GM23338 (cell line): Measurements from ENCODE around the gene CTTNBP2. TPM values are rescaled to one million over a fixed set of nuclear protein-coding genes. Genes with fewer than 3 reads are reported as not detected.
A peak's percentile ranks its signal among the peaks of the same experiment; 100 is the strongest.

Experiments used
- ATAC-seq: fragments of 200-7000 bp; cut with Tn5 transposase; 3 replicates; pipeline ENCODE4 v1.9.1; 2020
- DNase-seq: peaks from one replicate; pipeline ENCODE4 v3.0.0-alpha.2; 2015; ENCODE audit warnings: low spot score
- H2AFZ ChIP-seq: fragments of 200-600 bp; sonication (generic); 2 replicates; pipeline ENCODE4 v1.8.0; 2016; ENCODE audit warnings: antibody characterized with exemption, mild to moderate bottlenecking, moderate library complexity
- H3F3A ChIP-seq: fragments of 200-600 bp; sonication (generic); replicated peaks from 2 replicates; pipeline ENCODE4 v1.8.0; 2017; ENCODE audit warnings: antibody characterized with exemption, mixed run types, low read depth
- H3K27ac ChIP-seq: fragments of 200-600 bp; sonication (generic); 2 replicates; pipeline ENCODE4 v1.6.1; 2016; ENCODE audit warnings: low read depth
- H3K27me3 ChIP-seq: fragments of 200-600 bp; sonication (generic); 2 replicates; pipeline ENCODE4 v1.8.0; 2016; ENCODE audit warnings: mild to moderate bottlenecking, mixed run types, moderate library complexity; ENCODE audit not compliant: insufficient read depth
- H3K36me3 ChIP-seq: fragments of 200-600 bp; sonication (generic); 2 replicates; pipeline ENCODE4 v1.8.0; 2016; ENCODE audit warnings: mild to moderate bottlenecking; ENCODE audit not compliant: insufficient read depth
- H3K4me1 ChIP-seq: fragments of 200-600 bp; sonication (generic); 2 replicates; pipeline ENCODE4 v1.8.0; 2016; ENCODE audit warnings: mild to moderate bottlenecking, moderate library complexity; ENCODE audit not compliant: insufficient read depth
- H3K4me2 ChIP-seq: fragments of 200-600 bp; sonication (generic); 2 replicates; pipeline ENCODE4 v1.7.1; 2017; ENCODE audit warnings: mixed run types
- H3K4me3 ChIP-seq: fragments of 200-600 bp; sonication (generic); 2 replicates; pipeline ENCODE4 v1.6.1; 2016; ENCODE audit warnings: mixed run types
- H3K79me2 ChIP-seq: fragments of 200-600 bp; sonication (generic); replicated peaks from 2 replicates; pipeline ENCODE4 v1.8.0; 2017; ENCODE audit warnings: mild to moderate bottlenecking; ENCODE audit not compliant: insufficient read depth
- H3K9me2 ChIP-seq: fragments of 200-600 bp; sonication (generic); 2 replicates; pipeline ENCODE4 v1.8.0; 2017; ENCODE audit not compliant: insufficient read depth
- H4K20me1 ChIP-seq: fragments of 200-600 bp; sonication (generic); replicated peaks from 2 replicates; pipeline ENCODE4 v1.8.0; 2017; ENCODE audit warnings: mild to moderate bottlenecking; ENCODE audit not compliant: insufficient read depth
- H3K27ac Mint-ChIP-seq: 2 replicates; pipeline ENCODE4 v1.8.0; 2020; ENCODE audit warnings: inconsistent platforms, mild to moderate bottlenecking, moderate library complexity, mixed read lengths
- H3K27me3 Mint-ChIP-seq: 3 replicates; pipeline ENCODE4 v1.8.0; 2022; ENCODE audit warnings: low read depth, mild to moderate bottlenecking, moderate library complexity, mixed read lengths, inconsistent platforms; ENCODE audit not compliant: insufficient read depth, poor library complexity
- H3K36me3 Mint-ChIP-seq: 3 replicates; pipeline ENCODE4 v1.8.0; 2021; ENCODE audit warnings: low read depth, mild to moderate bottlenecking, inconsistent platforms, moderate library complexity, mixed read lengths
- H3K4me1 Mint-ChIP-seq: 3 replicates; pipeline ENCODE4 v1.8.0; 2020; ENCODE audit warnings: mild to moderate bottlenecking, inconsistent platforms, mixed read lengths
- H3K4me3 Mint-ChIP-seq: 3 replicates; pipeline ENCODE4 v1.8.0; 2021; ENCODE audit warnings: moderate library complexity, mild to moderate bottlenecking, inconsistent platforms, mixed read lengths
- H3K9me3 Mint-ChIP-seq: 3 replicates; pipeline ENCODE4 v1.8.0; 2020; ENCODE audit warnings: moderate library complexity, mild to moderate bottlenecking, inconsistent platforms, mixed read lengths
- CREB1 ChIP-seq: fragments of 250-450 bp; sonication (Bioruptor Pico); IDR thresholded peaks from 2 replicates; pipeline ENCODE4 v1.5.0; 2020; ENCODE audit warnings: low read depth, mild to moderate bottlenecking, moderate library complexity
- EZH2 ChIP-seq: fragments of 200-600 bp; sonication (generic); IDR thresholded peaks from one replicate; pipeline ENCODE4 v1.8.0; 2017; ENCODE audit warnings: antibody characterized with exemption, mild to moderate bottlenecking, low read depth; ENCODE audit not compliant: unreplicated experiment
- EZH2phosphoT487 ChIP-seq: fragments of 200-600 bp; sonication (generic); IDR thresholded peaks from one replicate; pipeline ENCODE4 v1.8.1; 2018; ENCODE audit warnings: antibody characterized with exemption; ENCODE audit not compliant: unreplicated experiment
- JUNB ChIP-seq: IDR thresholded peaks from one replicate; pipeline ENCODE4 v1.6.1; 2016; ENCODE audit warnings: antibody characterized with exemption; ENCODE audit not compliant: unreplicated experiment
- NANOG ChIP-seq: IDR thresholded peaks from 2 replicates; pipeline ENCODE4 v1.6.1; 2016; ENCODE audit warnings: antibody characterized with exemption, borderline replicate concordance
- POLR2AphosphoS5 ChIP-seq: IDR thresholded peaks from 2 replicates; pipeline ENCODE4 v1.6.1; 2016; ENCODE audit warnings: antibody characterized with exemption, low read depth
- STAT1 ChIP-seq: IDR thresholded peaks from one replicate; pipeline ENCODE4 v1.6.1; 2016; ENCODE audit warnings: antibody characterized with exemption; ENCODE audit not compliant: unreplicated experiment
- ZNF114 ChIP-seq: fragments of 250-450 bp; sonication (Bioruptor Pico); IDR thresholded peaks from 2 replicates; pipeline ENCODE4 v1.5.0; 2020; ENCODE audit warnings: mild to moderate bottlenecking, moderate library complexity
- ZNF331 ChIP-seq: fragments of 250-450 bp; sonication (Bioruptor Pico); IDR thresholded peaks from 2 replicates; pipeline ENCODE4 v1.5.0; 2020; ENCODE audit warnings: low read depth, mild to moderate bottlenecking, moderate library complexity
- polyA plus RNA-seq: library from polyadenylated mRNA; unstranded; fragments of >200 nt; fragmentation: Nextera tagmentation; extraction: Ambion mirVana; gene quantifications from 2 replicates; pipeline ENCODE4 v1.2.1, GENCODE V29; 2016
- total RNA-seq: library from RNA; depleted of rRNA; stranded (reverse); fragments of >200 nt; shearing (Covaris generic); gene quantifications from 2 replicates; pipeline ENCODE4 v1.2.3, GENCODE V29; 2014
- TF ChIP-seq, protein P1 (sequence below): fragments of 250-450 bp; sonication (Bioruptor Pico); IDR thresholded peaks from 2 replicates; pipeline ENCODE4 v1.5.0; 2020; ENCODE audit warnings: mild to moderate bottlenecking, moderate library complexity
- TF ChIP-seq, protein P2 (sequence below), 2 experiments: fragments of 200-600 bp in 1 of 2; sonication (generic) in 1 of 2; conservative IDR thresholded peaks; 2 replicates each; pipeline versions ENCODE4 v1.5.1 to v1.6.1; 2016 to 2017; ENCODE audit warnings: antibody characterized with exemption in 2 of 2, low read depth in 2 of 2, mild to moderate bottlenecking in 2 of 2, moderate library complexity in 1 of 2
- TF ChIP-seq, protein P3 (sequence below): IDR thresholded peaks from 2 replicates; pipeline ENCODE4 v1.6.1; 2016; ENCODE audit warnings: antibody characterized with exemption
- TF ChIP-seq, protein P4 (sequence below): IDR thresholded peaks from one replicate; pipeline ENCODE4 v1.6.1; 2018; ENCODE audit warnings: antibody characterized with exemption; ENCODE audit not compliant: unreplicated experiment

The CTTNBP2 gene
- total and polyA plus RNA-seq, 2 experiments from 2014 or later: 26.8 to 30.7 TPM

DNA sequence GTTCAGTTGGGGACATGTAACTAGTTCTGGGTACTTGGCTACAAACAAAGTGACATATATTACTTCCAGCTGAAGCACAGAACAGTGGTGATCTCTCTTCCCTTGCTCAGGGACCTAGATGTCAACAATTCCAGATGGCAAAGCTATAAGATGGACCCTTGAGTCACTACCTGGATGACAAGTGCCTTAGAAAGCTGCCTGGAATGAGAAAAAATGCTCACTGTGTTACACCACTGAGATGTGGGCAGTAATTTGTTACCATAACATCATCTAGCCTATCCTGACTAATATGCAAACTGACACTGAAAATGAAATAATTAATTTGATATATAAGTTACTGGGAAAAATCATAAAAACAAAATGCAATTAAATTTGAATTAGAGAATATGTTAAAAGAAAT lies 16.4 kb upstream of the CTTNBP2 start (continued):
- TF ChIP-seq ZNF114 (CRISPR knock-in tag): no peak

DNA sequence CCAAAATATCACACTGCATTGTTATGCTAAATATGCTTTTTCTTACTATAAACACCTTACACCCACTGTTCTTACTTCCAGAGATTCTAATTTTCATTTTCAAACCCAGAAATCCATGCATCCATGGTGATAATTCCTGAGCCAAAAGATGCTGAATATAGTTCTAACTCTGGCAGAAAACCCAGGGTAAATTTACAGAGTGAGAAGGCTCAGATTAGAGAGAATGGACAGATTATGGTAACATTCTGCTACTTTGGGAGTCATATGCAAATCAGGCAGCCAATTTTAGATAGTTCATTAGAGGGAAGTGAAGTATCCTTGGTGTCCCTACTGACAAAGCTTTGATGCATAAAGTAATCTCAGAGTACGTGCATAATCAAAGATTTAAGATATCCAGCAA lies 15.4 kb upstream of the CTTNBP2 start:
- Histone ChIP-seq H4K20me1 (no peaks in the 10 kb centered on the region), H3K79me2 (no peaks in the 10 kb centered on the region), H3K9me2 (peaks cover 11% of the 10 kb centered on the region), H3F3A (no peaks in the 10 kb centered on the region), H3K4me2 (peak overlapping the region; percentile 40), H3K27me3 (no peaks in the 10 kb centered on the region), H3K4me3 (peak overlapping the region; percentile 14; the same call in 1 of the 2 replicates), H3K4me1 (peaks cover 29% of the 10 kb centered on the region), H3K36me3 (no peaks in the 10 kb centered on the region), H3K27ac (peak overlapping the region; percentile 32; the same call in 1 of the 2 replicates), H2AFZ (no peak overlapping the region)
- Mint-ChIP-seq H3K36me3 (no peaks in the 10 kb centered on the region), H3K9me3 (no peaks in the 10 kb centered on the region), H3K4me1 (peaks cover 32% of the 10 kb centered on the region), H3K27ac (peak overlapping the region; percentile 42), H3K27me3 (peaks cover 6% of the 10 kb centered on the region), H3K4me3 (no peak overlapping the region)
- ATAC-seq: no peak
- no peak for DNase-seq
- TF ChIP-seq, protein P1, sequence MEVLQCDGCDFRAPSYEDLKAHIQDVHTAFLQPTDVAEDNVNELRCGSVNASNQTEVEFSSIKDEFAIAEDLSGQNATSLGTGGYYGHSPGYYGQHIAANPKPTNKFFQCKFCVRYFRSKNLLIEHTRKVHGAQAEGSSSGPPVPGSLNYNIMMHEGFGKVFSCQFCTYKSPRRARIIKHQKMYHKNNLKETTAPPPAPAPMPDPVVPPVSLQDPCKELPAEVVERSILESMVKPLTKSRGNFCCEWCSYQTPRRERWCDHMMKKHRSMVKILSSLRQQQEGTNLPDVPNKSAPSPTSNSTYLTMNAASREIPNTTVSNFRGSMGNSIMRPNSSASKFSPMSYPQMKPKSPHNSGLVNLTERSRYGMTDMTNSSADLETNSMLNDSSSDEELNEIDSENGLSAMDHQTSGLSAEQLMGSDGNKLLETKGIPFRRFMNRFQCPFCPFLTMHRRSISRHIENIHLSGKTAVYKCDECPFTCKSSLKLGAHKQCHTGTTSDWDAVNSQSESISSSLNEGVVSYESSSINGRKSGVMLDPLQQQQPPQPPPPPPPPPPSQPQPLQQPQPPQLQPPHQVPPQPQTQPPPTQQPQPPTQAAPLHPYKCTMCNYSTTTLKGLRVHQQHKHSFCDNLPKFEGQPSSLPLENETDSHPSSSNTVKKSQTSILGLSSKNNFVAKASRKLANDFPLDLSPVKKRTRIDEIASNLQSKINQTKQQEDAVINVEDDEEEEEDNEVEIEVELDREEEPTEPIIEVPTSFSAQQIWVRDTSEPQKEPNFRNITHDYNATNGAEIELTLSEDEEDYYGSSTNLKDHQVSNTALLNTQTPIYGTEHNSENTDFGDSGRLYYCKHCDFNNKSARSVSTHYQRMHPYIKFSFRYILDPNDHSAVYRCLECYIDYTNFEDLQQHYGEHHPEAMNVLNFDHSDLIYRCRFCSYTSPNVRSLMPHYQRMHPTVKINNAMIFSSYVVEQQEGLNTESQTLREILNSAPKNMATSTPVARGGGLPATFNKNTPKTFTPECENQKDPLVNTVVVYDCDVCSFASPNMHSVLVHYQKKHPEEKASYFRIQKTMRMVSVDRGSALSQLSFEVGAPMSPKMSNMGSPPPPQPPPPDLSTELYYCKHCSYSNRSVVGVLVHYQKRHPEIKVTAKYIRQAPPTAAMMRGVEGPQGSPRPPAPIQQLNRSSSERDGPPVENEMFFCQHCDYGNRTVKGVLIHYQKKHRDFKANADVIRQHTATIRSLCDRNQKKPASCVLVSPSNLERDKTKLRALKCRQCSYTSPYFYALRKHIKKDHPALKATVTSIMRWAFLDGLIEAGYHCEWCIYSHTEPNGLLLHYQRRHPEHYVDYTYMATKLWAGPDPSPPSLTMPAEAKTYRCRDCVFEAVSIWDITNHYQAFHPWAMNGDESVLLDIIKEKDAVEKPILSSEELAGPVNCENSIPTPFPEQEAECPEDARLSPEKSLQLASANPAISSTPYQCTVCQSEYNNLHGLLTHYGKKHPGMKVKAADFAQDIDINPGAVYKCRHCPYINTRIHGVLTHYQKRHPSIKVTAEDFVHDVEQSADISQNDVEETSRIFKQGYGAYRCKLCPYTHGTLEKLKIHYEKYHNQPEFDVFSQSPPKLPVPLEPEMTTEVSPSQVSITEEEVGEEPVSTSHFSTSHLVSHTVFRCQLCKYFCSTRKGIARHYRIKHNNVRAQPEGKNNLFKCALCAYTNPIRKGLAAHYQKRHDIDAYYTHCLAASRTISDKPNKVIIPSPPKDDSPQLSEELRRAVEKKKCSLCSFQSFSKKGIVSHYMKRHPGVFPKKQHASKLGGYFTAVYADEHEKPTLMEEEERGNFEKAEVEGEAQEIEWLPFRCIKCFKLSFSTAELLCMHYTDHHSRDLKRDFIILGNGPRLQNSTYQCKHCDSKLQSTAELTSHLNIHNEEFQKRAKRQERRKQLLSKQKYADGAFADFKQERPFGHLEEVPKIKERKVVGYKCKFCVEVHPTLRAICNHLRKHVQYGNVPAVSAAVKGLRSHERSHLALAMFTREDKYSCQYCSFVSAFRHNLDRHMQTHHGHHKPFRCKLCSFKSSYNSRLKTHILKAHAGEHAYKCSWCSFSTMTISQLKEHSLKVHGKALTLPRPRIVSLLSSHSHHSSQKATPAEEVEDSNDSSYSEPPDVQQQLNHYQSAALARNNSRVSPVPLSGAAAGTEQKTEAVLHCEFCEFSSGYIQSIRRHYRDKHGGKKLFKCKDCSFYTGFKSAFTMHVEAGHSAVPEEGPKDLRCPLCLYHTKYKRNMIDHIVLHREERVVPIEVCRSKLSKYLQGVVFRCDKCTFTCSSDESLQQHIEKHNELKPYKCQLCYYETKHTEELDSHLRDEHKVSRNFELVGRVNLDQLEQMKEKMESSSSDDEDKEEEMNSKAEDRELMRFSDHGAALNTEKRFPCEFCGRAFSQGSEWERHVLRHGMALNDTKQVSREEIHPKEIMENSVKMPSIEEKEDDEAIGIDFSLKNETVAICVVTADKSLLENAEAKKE (CRISPR knock-in tag): no peak
- TF ChIP-seq POLR2AphosphoS5 (no peak), JUNB (no peak), EZH2 (no peak), ZNF331 (CRISPR knock-in tag) (no peak), EZH2phosphoT487 (no peak), ZNF114 (CRISPR knock-in tag) (no peak), CREB1 (CRISPR knock-in tag) (no peak), STAT1 (no peak), NANOG (no peak)
- TF ChIP-seq, protein P2, sequence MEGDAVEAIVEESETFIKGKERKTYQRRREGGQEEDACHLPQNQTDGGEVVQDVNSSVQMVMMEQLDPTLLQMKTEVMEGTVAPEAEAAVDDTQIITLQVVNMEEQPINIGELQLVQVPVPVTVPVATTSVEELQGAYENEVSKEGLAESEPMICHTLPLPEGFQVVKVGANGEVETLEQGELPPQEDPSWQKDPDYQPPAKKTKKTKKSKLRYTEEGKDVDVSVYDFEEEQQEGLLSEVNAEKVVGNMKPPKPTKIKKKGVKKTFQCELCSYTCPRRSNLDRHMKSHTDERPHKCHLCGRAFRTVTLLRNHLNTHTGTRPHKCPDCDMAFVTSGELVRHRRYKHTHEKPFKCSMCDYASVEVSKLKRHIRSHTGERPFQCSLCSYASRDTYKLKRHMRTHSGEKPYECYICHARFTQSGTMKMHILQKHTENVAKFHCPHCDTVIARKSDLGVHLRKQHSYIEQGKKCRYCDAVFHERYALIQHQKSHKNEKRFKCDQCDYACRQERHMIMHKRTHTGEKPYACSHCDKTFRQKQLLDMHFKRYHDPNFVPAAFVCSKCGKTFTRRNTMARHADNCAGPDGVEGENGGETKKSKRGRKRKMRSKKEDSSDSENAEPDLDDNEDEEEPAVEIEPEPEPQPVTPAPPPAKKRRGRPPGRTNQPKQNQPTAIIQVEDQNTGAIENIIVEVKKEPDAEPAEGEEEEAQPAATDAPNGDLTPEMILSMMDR (conservative IDR thresholded peaks at IDR 0.05; ENCODE audit: low read depth in 2 of 2): no peak
- TF ChIP-seq, protein P3, sequence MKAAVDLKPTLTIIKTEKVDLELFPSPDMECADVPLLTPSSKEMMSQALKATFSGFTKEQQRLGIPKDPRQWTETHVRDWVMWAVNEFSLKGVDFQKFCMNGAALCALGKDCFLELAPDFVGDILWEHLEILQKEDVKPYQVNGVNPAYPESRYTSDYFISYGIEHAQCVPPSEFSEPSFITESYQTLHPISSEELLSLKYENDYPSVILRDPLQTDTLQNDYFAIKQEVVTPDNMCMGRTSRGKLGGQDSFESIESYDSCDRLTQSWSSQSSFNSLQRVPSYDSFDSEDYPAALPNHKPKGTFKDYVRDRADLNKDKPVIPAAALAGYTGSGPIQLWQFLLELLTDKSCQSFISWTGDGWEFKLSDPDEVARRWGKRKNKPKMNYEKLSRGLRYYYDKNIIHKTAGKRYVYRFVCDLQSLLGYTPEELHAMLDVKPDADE: no peak
- TF ChIP-seq, protein P4, sequence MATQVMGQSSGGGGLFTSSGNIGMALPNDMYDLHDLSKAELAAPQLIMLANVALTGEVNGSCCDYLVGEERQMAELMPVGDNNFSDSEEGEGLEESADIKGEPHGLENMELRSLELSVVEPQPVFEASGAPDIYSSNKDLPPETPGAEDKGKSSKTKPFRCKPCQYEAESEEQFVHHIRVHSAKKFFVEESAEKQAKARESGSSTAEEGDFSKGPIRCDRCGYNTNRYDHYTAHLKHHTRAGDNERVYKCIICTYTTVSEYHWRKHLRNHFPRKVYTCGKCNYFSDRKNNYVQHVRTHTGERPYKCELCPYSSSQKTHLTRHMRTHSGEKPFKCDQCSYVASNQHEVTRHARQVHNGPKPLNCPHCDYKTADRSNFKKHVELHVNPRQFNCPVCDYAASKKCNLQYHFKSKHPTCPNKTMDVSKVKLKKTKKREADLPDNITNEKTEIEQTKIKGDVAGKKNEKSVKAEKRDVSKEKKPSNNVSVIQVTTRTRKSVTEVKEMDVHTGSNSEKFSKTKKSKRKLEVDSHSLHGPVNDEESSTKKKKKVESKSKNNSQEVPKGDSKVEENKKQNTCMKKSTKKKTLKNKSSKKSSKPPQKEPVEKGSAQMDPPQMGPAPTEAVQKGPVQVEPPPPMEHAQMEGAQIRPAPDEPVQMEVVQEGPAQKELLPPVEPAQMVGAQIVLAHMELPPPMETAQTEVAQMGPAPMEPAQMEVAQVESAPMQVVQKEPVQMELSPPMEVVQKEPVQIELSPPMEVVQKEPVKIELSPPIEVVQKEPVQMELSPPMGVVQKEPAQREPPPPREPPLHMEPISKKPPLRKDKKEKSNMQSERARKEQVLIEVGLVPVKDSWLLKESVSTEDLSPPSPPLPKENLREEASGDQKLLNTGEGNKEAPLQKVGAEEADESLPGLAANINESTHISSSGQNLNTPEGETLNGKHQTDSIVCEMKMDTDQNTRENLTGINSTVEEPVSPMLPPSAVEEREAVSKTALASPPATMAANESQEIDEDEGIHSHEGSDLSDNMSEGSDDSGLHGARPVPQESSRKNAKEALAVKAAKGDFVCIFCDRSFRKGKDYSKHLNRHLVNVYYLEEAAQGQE: no peak
